ENCODE data around the gene SNRNP70.
"Not testable (repeated sequence)": the region's sequence is repeated elsewhere in the genome, so short reads cannot be mapped to it uniquely, and the experiment has no call there.

- not testable (repeated sequence) for TF ChIP-seq CTCF, POLR2A (IDR thresholded peaks at IDR 0.05)
Measured at GRCh38 chr19:49123285-49123684, 38.0 kb downstream of the SNRNP70 start.
